Posterior vena cava (tissue), 2 donors: ENCODE measurements around the gene NPHS1. TPM values are rescaled to one million over a fixed set of nuclear protein-coding genes. Genes with fewer than 3 reads are reported as not detected.
"Not testable (repeated sequence)": the region's sequence is repeated elsewhere in the genome, so short reads cannot be mapped to it uniquely, and the experiment has no call there.

Experiments
- DNase-seq: peaks from one replicate; pipeline ENCODE4 v3.0.0-alpha.2; 2020; ENCODE audit warnings: low spot score
- intact Hi-C, 2 donors: fragments of 100-400 bp; cut with DNase I; formaldehyde crosslinking; loops; one replicate each; pipeline versions ENCODE4 v1.14.1 to v1.14.2; 2022 to 2023
- total RNA-seq, 2 donors: library from RNA; stranded (reverse); fragmentation: NEBNext Ultra II Directional; extraction: Animal tissue kit (Norgen Biotek cat#: 25700); gene quantifications; one replicate each; pipeline ENCODE4 v1.2.1, GENCODE V29; 2021
- donor health status: DM: yes; HTN: yes; CAD: no.
- donor health status: DM: yes; HTN: yes; CAD: no.

Gene NPHS1
- total RNA-seq, 2 donors from 2014 or later: not detected

GRCh38 chr19:35830986-35831385, 21.3 kb downstream of the NPHS1 start:
- peak; percentile 54 for DNase-seq
- intact Hi-C loops: no loop called here

GRCh38 chr19:35828692-35829301, 23.5 kb downstream of the NPHS1 start:
- intact Hi-C loops: no loop called here
- DNase-seq: peak; percentile 90

- intact Hi-C loops: no loop called here
- DNase-seq: no peak
These were observed 28.2 kb downstream of the NPHS1 start for GRCh38 chr19:35824150-35824549.

- intact Hi-C loops: no loop called here
These were observed 29.7 kb downstream of the NPHS1 start for GRCh38 chr19:35822579-35822978.

GRCh38 chr19:35818445-35818844, 33.9 kb downstream of the NPHS1 start:
- intact Hi-C loops: no loop called here

More at GRCh38 chr19:35822579-35822978, 29.7 kb downstream of the NPHS1 start:
- DNase-seq: no peak

GRCh38 chr19:35816846-35817245, 35.5 kb downstream of the NPHS1 start:
- intact Hi-C loops: no loop called here
- no peak for DNase-seq

More at GRCh38 chr19:35818445-35818844, 33.9 kb downstream of the NPHS1 start:
- no peak for DNase-seq

- no peak for DNase-seq
- intact Hi-C loops: no loop called here
These were observed 36.0 kb downstream of the NPHS1 start for GRCh38 chr19:35816262-35816661.

GRCh38 chr19:35813043-35813890, 39.0 kb downstream of the NPHS1 start:
- intact Hi-C loops: no loop called here
- no peak for DNase-seq

- intact Hi-C loops: no loop called here
- no peak for DNase-seq
These were observed 39.9 kb downstream of the NPHS1 start, which contains the start of gene PRODH2 for GRCh38 chr19:35812220-35813042. TSS of gene PRODH2 (minus strand) at chr19:35812845. CDS start at chr19:35812805, 40 bp downstream.

GRCh38 chr19:35811317-35812219, 40.7 kb downstream of the NPHS1 start:
- intact Hi-C loops: no loop called here
- no peak for DNase-seq

GRCh38 chr19:35807633-35808032, 44.7 kb downstream of the NPHS1 start:
- intact Hi-C loops: no loop called here
- DNase-seq: no peak

- intact Hi-C loops: no loop called here
- DNase-seq: no peak
These were observed 45.7 kb downstream of the NPHS1 start for GRCh38 chr19:35806597-35806996.

GRCh38 chr19:35805526-35806102, 46.7 kb downstream of the NPHS1 start:
- no peak for DNase-seq
- intact Hi-C loops: no loop called here

GRCh38 chr19:35801828-35802227, 50.5 kb downstream of the NPHS1 start:
- DNase-seq: no peak
- intact Hi-C loops: no loop called here

GRCh38 chr19:35797663-35798062, 54.6 kb downstream of the NPHS1 start:
- intact Hi-C loops: no loop called here
- no peak for DNase-seq

GRCh38 chr19:35796645-35797542, 55.4 kb downstream of the NPHS1 start:
- DNase-seq: no peak
- intact Hi-C loops: no loop called here

- intact Hi-C loops, DNase-seq: not testable (repeated sequence)
These were observed 56.7 kb downstream of the NPHS1 start for GRCh38 chr19:35795564-35795963.
